K562 (cell line): ENCODE measurements around the gene ACTN4. TPM values are rescaled to one million over a fixed set of nuclear protein-coding genes. Genes with fewer than 3 reads are reported as not detected.
A peak's percentile ranks its signal among the peaks of the same experiment; 100 is the strongest.

ENCODE experiments used
- ATF4 ChIP-seq: fragments of 450-650 bp; formaldehyde crosslinking; IDR thresholded peaks from 2 replicates; pipeline ENCODE4 v1.4.0; 2022; ENCODE audit warnings: mild to moderate bottlenecking, moderate library complexity
- BMI1 ChIP-seq: fragments of 150-350 bp; IDR thresholded peaks from 2 replicates; pipeline ENCODE4 v1.6.1; 2014; ENCODE audit warnings: low read length
- CBX3 ChIP-seq, 2 experiments: IDR thresholded peaks; 1 replicate in 1 of 2; 2 replicates in 1 of 2; pipeline ENCODE4 v1.6.1; 2012; ENCODE audit warnings: inconsistent platforms in 2 of 2, low read length in 2 of 2, borderline replicate concordance in 1 of 2, control low read depth in 1 of 2
- CLOCK ChIP-seq: fragments of 250-450 bp; sonication (Bioruptor Pico); IDR thresholded peaks from 2 replicates; pipeline ENCODE4 v1.4.0; 2020; ENCODE audit warnings: mild to moderate bottlenecking, moderate library complexity, borderline replicate concordance
- DNMT1 ChIP-seq: fragments of 450-650 bp; IDR thresholded peaks from 2 replicates; pipeline ENCODE4 v1.6.1; 2016; ENCODE audit warnings: antibody characterized with exemption, mild to moderate bottlenecking
- GABPB1 ChIP-seq: sonication (generic); formaldehyde crosslinking; IDR thresholded peaks from 2 replicates; pipeline ENCODE4 v1.8.0; 2022; ENCODE audit warnings: mild to moderate bottlenecking, missing genetic modification reagents
- HIVEP1 ChIP-seq: fragments of 250-450 bp; sonication (Bioruptor Pico); IDR thresholded peaks from 2 replicates; pipeline ENCODE4 v1.4.0; 2020; ENCODE audit warnings: mild to moderate bottlenecking
- MBD2 ChIP-seq: sonication (generic); IDR thresholded peaks from 2 replicates; pipeline ENCODE4 v1.6.1; 2016; ENCODE audit warnings: low read depth, borderline replicate concordance
- MEIS2 ChIP-seq: fragments of 450-650 bp; IDR thresholded peaks from 2 replicates; pipeline ENCODE4 v1.6.1; 2014; ENCODE audit warnings: mild to moderate bottlenecking; ENCODE audit not compliant: partially characterized antibody
- SMARCA4 ChIP-seq: fragments of 450-650 bp; IDR thresholded peaks from 2 replicates; pipeline ENCODE4 v1.6.1; 2016
- TAF15 ChIP-seq: fragments of 200-400 bp; formaldehyde crosslinking; IDR thresholded peaks from 2 replicates; pipeline ENCODE4 v1.6.1; 2017; ENCODE audit warnings: mild to moderate bottlenecking, low read depth, low read length, moderate library complexity
- THAP7 ChIP-seq: fragments of 250-450 bp; sonication (Bioruptor Pico); IDR thresholded peaks from 2 replicates; pipeline ENCODE4 v1.5.0; 2021
- USF2 ChIP-seq: sonication (generic); formaldehyde crosslinking; IDR thresholded peaks from 2 replicates; pipeline ENCODE4 v1.5.0; 2020; ENCODE audit warnings: missing genetic modification reagents
- ZBED1 ChIP-seq: IDR thresholded peaks from 2 replicates; pipeline ENCODE4 v1.6.1; 2014
- ZC3H11A ChIP-seq: IDR thresholded peaks from 2 replicates; pipeline ENCODE4 v1.6.1; 2012; ENCODE audit warnings: low read depth, low read length, improper control_type of control experiment
- ZNF174 ChIP-seq: fragments of 250-450 bp; sonication (Bioruptor Pico); IDR thresholded peaks from 2 replicates; pipeline ENCODE4 v1.4.0; 2020; ENCODE audit warnings: mild to moderate bottlenecking
- ZNF184 ChIP-seq: sonication (generic); formaldehyde crosslinking; IDR thresholded peaks from 2 replicates; pipeline ENCODE4 v1.5.0; 2020; ENCODE audit warnings: missing genetic modification reagents
- ZNF408 ChIP-seq: fragments of 250-450 bp; sonication (Bioruptor Pico); IDR thresholded peaks from 2 replicates; pipeline ENCODE4 v1.4.0; 2020; ENCODE audit warnings: low read depth, mild to moderate bottlenecking, moderate library complexity
- ZNF561 ChIP-seq: fragments of 450-650 bp; formaldehyde crosslinking; conservative IDR thresholded peaks from 2 replicates; pipeline ENCODE4 v1.4.0; 2020; ENCODE audit warnings: mild to moderate bottlenecking, moderate library complexity
- polyA plus RNA-seq, 8 experiments: library from polyadenylated mRNA; depleted of rRNA in 4 of 8; stranded (reverse) in 5 of 8; unstranded in 3 of 8; fragments of >200 nt; fragmentation: Nextera tagmentation in 2 of 8; fragmentation: Illumina TruSeq in 1 of 8; extraction: Ambion mirVana in 2 of 8; extraction: Trizol in 1 of 8; gene quantifications; 2 replicates each; pipeline versions ENCODE4 v1.2.1 to v1.2.3, GENCODE V29; 2011 to 2014; ENCODE audit warnings: inconsistent platforms in 1 of 8, missing spikeins in 1 of 8
- total RNA-seq, 7 experiments: library from RNA; depleted of rRNA in 6 of 7; stranded (reverse); fragments of >200 nt in 6 of 7; fragmentation: Illumina TruSeq in 2 of 7; extraction: Trizol in 2 of 7; gene quantifications; 2 replicates each; pipeline versions ENCODE4 v1.2.1 to v1.2.3, GENCODE V29; 2011 to 2021; ENCODE audit warnings: low replicate concordance in 1 of 7
- TF ChIP-seq, protein P1 (sequence below): fragments of 200-800 bp; sonication (Bioruptor generic); IDR thresholded peaks from 2 replicates; pipeline ENCODE4 v1.6.1; 2017; ENCODE audit warnings: missing genetic modification characterization, missing compliant biosample characterization
- TF ChIP-seq, protein P2 (sequence below): fragments of 250-450 bp; sonication (Bioruptor Pico); IDR thresholded peaks from 2 replicates; pipeline ENCODE4 v1.8.0; 2021; ENCODE audit warnings: moderate library complexity, mild to moderate bottlenecking, inconsistent platforms
- TF ChIP-seq, protein P3 (sequence below): fragments of 250-450 bp; sonication (Bioruptor Pico); IDR thresholded peaks from 2 replicates; pipeline ENCODE4 v1.8.0; 2021; ENCODE audit warnings: moderate library complexity, mild to moderate bottlenecking, inconsistent platforms

ACTN4 gene
- total and polyA plus RNA-seq, 9 of the 15 experiments (the other 6 are each of a cell fraction or from before 2014, with no cell fraction given) = 3.1 to 385 (median 125) TPM

- TF ChIP-seq CLOCK (CRISPR knock-in tag) = no peak
- no peak for TF ChIP-seq ZNF184
- no peak for TF ChIP-seq ZNF174 (CRISPR knock-in tag)
- TF ChIP-seq TAF15 = no peak
- peak; percentile 61; the same call in 1 of the 2 replicates for TF ChIP-seq SMARCA4
- no peak for TF ChIP-seq DNMT1
- no peak for TF ChIP-seq ATF4 (CRISPR knock-in tag)
- no peak for TF ChIP-seq CBX3 (IDR thresholded peaks at IDR 0.05; ENCODE audit: borderline replicate concordance in 1 of 2, low read length in 2 of 2)
- no peak for TF ChIP-seq MBD2
- TF ChIP-seq BMI1 = no peak
- TF ChIP-seq HIVEP1 (CRISPR knock-in tag) = no peak
- TF ChIP-seq ZC3H11A = no peak
- peak; percentile 16; the same call in 1 of the 2 replicates for TF ChIP-seq GABPB1
- TF ChIP-seq, protein P1, sequence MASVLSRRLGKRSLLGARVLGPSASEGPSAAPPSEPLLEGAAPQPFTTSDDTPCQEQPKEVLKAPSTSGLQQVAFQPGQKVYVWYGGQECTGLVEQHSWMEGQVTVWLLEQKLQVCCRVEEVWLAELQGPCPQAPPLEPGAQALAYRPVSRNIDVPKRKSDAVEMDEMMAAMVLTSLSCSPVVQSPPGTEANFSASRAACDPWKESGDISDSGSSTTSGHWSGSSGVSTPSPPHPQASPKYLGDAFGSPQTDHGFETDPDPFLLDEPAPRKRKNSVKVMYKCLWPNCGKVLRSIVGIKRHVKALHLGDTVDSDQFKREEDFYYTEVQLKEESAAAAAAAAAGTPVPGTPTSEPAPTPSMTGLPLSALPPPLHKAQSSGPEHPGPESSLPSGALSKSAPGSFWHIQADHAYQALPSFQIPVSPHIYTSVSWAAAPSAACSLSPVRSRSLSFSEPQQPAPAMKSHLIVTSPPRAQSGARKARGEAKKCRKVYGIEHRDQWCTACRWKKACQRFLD (CRISPR knock-in tag) = no peak; the same call in 1 of the 2 replicates
- no peak for TF ChIP-seq ZNF561 (CRISPR knock-in tag)
- no peak for TF ChIP-seq ZBED1
- TF ChIP-seq ZNF408 (CRISPR knock-in tag) = no peak
- TF ChIP-seq, protein P2, sequence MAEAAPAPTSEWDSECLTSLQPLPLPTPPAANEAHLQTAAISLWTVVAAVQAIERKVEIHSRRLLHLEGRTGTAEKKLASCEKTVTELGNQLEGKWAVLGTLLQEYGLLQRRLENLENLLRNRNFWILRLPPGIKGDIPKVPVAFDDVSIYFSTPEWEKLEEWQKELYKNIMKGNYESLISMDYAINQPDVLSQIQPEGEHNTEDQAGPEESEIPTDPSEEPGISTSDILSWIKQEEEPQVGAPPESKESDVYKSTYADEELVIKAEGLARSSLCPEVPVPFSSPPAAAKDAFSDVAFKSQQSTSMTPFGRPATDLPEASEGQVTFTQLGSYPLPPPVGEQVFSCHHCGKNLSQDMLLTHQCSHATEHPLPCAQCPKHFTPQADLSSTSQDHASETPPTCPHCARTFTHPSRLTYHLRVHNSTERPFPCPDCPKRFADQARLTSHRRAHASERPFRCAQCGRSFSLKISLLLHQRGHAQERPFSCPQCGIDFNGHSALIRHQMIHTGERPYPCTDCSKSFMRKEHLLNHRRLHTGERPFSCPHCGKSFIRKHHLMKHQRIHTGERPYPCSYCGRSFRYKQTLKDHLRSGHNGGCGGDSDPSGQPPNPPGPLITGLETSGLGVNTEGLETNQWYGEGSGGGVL = no peak
- TF ChIP-seq, protein P3, sequence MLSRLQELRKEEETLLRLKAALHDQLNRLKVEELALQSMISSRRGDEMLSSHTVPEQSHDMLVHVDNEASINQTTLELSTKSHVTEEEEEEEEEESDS (CRISPR knock-in tag) = no peak
- no peak for TF ChIP-seq USF2 (CRISPR knock-in tag)
- TF ChIP-seq MEIS2 = peak; percentile 91
- TF ChIP-seq THAP7 (CRISPR knock-in tag) = no peak
Observed at GRCh38 chr19:38781058-38781457, 133.6 kb downstream of the ACTN4 start (continued).
